ENCODE results near the gene CPLANE2. TPM values are rescaled to one million over a fixed set of nuclear protein-coding genes. Genes with fewer than 3 reads are reported as not detected.
"Not testable (repeated sequence)": the region's sequence is repeated elsewhere in the genome, so short reads cannot be mapped to it uniquely, and the experiment has no call there.

CPLANE2 gene
- total RNA-seq, 2 experiments from 2014 or later: 2.2 to 2.5 TPM

DNA sequence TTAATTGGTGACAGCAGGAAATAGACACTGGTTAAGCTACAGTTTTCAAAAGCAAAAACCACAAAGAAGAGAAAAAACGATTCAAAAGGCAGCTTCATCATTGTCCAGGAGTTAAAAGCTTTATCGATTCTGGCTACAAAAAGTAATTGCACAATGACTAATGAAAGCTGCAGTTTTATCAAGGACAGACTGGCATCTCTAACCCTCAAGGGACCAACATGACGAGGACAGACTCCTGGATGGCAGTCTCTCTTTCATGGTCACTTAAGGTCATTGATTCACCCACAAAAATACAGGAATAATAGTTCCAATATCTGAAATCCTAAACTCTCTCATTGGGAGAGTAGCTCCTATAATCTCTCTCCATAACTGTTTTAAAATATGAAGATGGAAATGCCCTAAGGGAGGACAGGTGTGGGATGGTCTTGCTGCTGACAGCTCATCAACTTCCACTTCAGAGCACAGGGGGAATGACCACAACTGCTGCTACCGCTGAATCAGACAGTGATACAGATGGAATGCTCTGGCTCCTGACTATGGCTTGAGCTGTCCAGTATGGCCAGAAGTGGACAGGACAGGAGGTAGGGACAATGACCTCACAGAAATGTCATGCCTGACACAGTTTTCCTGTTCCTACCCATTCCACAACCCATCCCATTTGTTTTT, 17.4 kb upstream of the CPLANE2 start:
- no peak for DNase-seq
- Mint-ChIP-seq H3K4me1 (peaks cover 20% of the 10 kb centered on the region), H3K36me3 (peaks cover 7% of the 10 kb centered on the region), H3K4me3 (no peak overlapping the region), H3K9me3 (no peaks in the 10 kb centered on the region), H3K27ac (peak overlapping the region; percentile 44), H3K27me3 (no peaks in the 10 kb centered on the region)

DNA sequence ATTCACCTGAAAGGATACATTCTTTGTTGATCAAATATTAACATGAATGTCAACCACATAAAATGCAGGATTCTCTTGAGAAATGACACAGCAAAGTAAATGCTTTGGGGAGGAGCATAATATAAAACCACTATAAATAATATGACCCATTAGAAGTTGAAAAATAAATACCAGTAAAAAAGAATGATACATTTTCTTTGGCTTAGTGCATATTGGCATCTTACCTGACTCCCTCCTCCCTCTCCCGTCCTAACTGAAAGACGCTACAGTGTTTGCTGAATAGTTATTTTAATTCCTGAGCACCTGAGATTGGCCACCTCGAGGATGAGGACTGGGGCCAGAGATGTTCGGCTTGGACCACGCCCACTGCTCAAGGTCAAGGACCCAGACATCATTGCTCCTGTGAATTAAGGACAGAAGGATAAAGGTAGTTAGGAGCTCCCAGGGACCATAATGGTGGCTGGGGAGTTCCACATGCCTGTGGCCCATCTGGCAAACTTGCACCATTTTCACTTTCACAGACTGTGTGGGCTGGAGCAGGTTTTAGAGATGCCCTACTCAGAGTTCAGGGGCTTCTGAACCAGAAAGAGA, 16.4 kb upstream of the CPLANE2 start:
- no peak overlapping the region for H3K27ac Mint-ChIP-seq
- no peaks in the 10 kb centered on the region for H3K9me3 Mint-ChIP-seq
- DNase-seq: no peak
- no peaks in the 10 kb centered on the region for H3K27me3 Mint-ChIP-seq
- peaks cover 29% of the 10 kb centered on the region for H3K4me1 Mint-ChIP-seq
- H3K4me3 Mint-ChIP-seq: no peak overlapping the region
- H3K36me3 Mint-ChIP-seq: peaks cover 7% of the 10 kb centered on the region

DNA sequence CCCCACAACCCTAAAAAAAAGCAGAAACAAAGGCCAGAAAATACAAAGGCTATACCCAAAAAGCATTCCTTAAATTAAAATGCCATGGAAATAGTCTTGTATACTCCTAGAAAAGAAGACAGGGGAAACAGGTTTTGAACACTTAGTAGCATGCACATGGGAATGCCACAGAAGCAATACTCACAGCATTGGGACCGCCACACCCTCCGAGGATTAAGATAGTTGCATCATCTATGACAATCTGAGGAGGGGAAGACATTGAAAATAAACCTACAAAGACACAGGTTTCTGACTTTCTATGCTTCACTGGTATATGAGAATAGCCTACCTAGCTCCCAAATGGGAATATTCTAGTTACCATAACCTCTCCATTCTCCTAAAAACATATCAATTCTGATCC, 15.9 kb upstream of the CPLANE2 start:
- no peak for DNase-seq
- Mint-ChIP-seq H3K27ac (no peak overlapping the region), H3K4me1 (peaks cover 30% of the 10 kb centered on the region), H3K9me3 (no peaks in the 10 kb centered on the region), H3K4me3 (no peak overlapping the region), H3K27me3 (no peaks in the 10 kb centered on the region), H3K36me3 (peaks cover 7% of the 10 kb centered on the region)

DNA sequence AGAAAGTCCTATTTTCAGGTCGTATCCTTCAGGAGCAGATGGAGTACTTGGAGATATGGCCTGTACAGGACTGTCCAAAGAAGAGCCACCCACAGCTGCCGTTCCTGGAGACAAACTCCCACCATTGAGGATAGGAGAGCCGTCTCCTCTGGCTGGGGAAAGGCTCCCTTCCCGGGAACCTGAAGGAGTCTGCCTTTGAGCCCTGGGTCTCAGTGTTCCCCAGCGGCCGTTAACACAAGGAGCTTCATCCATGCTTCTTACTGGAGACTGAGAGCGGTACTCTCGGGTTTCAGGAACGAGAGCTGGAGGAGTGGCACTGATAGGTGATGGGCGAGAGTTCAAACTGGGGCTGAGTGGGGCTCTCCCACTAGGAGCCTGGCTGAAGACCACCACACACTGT, 14.4 kb upstream of the CPLANE2 start:
- Mint-ChIP-seq H3K4me3 (no peak overlapping the region), H3K27me3 (no peaks in the 10 kb centered on the region), H3K4me1 (peaks cover 30% of the 10 kb centered on the region), H3K27ac (no peak overlapping the region), H3K9me3 (no peaks in the 10 kb centered on the region), H3K36me3 (peaks cover 7% of the 10 kb centered on the region)
- no peak for DNase-seq

DNA sequence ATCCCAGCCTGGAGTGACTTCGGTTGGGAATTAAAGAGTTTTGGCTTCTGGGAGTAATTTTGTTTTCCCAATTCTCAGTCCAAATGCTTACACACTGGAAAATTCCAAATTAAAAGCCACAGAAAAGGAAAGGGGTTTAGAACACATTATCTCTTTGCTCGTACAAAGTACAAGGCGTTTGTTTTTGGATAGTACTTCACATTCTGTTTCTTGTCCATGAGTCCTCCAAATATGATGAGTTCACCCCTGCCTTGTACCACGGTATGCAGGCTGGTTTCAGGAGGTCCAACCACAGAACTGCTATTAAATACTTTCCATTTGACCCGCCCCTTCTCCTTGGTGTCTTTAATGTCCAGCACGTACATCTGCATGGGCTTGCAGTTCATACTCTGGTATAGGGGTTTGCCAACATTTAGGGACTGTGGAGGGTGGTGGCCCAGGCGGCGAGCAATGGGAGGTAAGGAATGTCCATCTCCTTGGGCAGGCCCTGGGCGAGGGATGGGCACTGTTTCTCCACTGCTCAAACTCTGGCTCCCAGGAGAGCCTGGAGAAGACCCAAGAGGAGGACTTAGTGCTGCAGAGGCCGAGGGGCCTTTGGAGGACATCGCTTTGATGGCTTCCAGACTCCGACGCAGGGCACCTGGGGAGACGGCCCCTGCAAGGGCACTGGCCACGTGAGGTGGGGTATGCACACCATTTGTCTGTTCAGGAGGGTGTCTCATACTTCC, 13.7 kb upstream of the CPLANE2 start:
- Mint-ChIP-seq H3K36me3 (peaks cover 7% of the 10 kb centered on the region), H3K27me3 (no peaks in the 10 kb centered on the region), H3K27ac (no peak overlapping the region), H3K4me3 (no peak overlapping the region), H3K9me3 (no peaks in the 10 kb centered on the region), H3K4me1 (peaks cover 30% of the 10 kb centered on the region)
- no peak for DNase-seq

DNA sequence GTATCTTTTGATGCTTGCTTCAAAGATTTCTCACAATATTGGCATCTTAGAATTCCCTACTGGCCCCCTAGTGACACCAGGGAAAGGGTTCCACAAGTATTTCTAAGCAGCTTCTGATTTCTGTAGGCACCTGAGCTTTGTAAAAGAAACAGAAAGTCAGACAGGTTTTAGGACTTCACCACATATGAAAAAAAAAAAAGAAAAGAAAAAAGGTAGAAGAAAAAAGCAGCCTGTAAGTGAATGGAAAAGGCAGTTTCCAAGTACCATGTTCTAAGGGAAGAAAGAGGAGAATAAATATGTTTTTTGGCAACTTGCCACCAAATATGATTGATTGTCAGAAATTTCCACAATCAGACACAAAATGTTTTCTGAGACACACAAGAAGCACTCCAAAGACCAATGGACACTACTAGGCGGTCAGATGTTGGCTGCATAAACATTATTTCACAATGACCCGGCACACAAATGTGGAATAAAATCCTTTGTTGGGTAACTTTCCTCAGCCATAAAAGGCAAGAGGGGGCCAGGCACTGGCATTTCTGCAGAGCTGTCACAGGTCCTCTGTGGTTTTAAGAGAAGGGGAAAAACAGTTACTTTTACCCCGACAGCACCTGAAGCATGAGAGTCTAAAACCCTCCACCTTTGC, 12.7 kb upstream of the CPLANE2 start:
- peaks cover 7% of the 10 kb centered on the region for H3K36me3 Mint-ChIP-seq
- no peak overlapping the region for H3K4me3 Mint-ChIP-seq

DNA sequence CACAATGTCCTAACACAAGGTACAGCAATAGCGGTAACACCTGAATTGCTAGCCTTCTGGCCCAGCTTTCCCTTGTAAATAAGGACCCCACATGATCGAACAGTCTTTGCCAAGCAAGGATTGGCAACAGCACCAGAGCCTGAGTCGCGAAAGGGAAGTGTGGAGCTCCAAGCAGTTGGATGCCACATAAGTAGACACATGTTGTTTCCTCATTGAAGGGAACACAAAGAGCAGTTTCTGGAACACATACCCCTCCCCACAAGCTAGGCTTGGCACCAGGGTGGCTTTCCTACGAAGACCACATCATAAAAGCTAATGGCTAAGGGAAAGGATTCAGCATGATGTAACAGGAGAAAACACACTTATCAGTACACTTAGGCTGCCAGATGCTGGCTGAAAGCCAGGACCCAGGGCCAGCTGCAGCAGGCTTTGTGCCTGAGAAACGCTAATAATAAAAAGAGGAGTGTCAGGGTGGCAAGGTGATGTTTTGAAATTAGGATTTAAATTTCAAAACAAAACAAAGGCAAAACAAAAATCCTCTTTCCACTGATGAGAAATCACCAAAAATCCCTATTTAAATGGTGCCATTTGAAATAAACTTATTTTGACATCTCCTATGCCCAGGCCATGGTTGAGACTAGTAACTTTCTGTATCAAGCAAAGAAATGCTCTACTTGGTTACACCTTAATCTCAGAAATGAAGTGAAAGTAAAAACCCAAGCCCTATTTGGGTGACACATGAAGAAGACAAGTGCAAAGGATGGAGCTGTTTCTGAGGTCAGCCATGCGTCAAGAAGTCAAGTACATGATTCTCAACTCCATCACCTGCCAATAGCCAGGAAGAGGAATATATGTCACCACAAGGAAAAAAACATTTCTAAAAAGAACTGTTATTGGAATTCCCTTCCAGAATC, 11.9 kb upstream of the CPLANE2 start:
- H3K36me3 Mint-ChIP-seq: peaks cover 7% of the 10 kb centered on the region
- no peaks in the 10 kb centered on the region for H3K9me3 Mint-ChIP-seq
- no peak overlapping the region for H3K4me3 Mint-ChIP-seq
- DNase-seq: no peak
- H3K4me1 Mint-ChIP-seq: peaks cover 29% of the 10 kb centered on the region
- H3K27ac Mint-ChIP-seq: peak overlapping the region; percentile 72
- H3K27me3 Mint-ChIP-seq: no peaks in the 10 kb centered on the region

More for the DNA sequence above, 12.7 kb upstream of the CPLANE2 start:
- Mint-ChIP-seq H3K4me1 (peaks cover 30% of the 10 kb centered on the region), H3K27me3 (no peaks in the 10 kb centered on the region), H3K9me3 (no peaks in the 10 kb centered on the region), H3K27ac (peak overlapping the region; percentile 72)
- no peak for DNase-seq

DNA sequence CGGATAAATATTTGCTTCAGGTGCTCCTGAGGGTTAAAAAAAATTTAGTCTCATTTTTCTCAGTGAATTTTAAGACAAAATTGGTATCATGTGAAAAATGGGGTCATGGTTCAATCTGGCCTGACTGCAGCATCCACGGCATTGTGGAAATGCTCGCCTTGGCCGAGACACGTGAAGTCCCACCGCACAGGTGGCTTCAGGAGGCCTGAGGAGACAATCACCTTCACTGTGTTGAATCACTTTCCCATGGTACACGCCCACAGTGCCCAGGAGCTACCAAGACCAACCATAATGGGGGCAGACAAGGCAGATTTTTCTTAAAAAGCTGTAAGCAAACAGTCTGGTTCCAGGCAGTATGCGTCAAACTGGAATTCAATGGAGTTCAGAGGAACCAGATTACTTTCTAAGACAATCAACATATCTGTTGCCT, 11.0 kb upstream of the CPLANE2 start:
- H3K27ac Mint-ChIP-seq: peak overlapping the region; percentile 74

DNA sequence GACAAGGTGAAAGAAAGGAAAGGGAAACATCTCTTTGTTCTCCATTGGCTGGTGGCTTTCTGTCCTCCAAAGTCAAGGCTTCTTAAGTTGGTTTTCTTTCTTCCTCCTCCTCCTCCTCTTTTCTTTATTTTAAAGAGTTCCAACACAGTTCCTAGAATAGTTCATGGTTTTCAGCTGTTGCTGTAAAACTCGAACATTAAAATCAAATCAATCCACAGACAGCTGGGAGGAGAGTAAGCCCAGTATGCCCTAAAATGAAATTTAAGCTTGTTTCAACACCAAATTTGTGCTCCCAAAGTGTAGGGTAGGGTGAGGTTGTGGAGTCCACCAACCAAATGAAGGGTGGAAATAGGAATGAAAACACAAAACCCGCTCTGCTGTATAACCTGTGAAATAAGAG, 10.5 kb upstream of the CPLANE2 start:
- peaks cover 26% of the 10 kb centered on the region for H3K4me1 Mint-ChIP-seq
- DNase-seq: no peak
- H3K27ac Mint-ChIP-seq: peak overlapping the region; percentile 74
- H3K27me3 Mint-ChIP-seq: no peaks in the 10 kb centered on the region
- no peaks in the 10 kb centered on the region for H3K9me3 Mint-ChIP-seq
- H3K4me3 Mint-ChIP-seq: no peak overlapping the region
- H3K36me3 Mint-ChIP-seq: peaks cover 6% of the 10 kb centered on the region

More for the DNA sequence above, 11.0 kb upstream of the CPLANE2 start:
- H3K36me3 Mint-ChIP-seq: peaks cover 7% of the 10 kb centered on the region
- DNase-seq: no peak
- no peak overlapping the region for H3K4me3 Mint-ChIP-seq
- H3K4me1 Mint-ChIP-seq: peaks cover 26% of the 10 kb centered on the region
- no peaks in the 10 kb centered on the region for H3K27me3 Mint-ChIP-seq
- H3K9me3 Mint-ChIP-seq: no peaks in the 10 kb centered on the region

DNA sequence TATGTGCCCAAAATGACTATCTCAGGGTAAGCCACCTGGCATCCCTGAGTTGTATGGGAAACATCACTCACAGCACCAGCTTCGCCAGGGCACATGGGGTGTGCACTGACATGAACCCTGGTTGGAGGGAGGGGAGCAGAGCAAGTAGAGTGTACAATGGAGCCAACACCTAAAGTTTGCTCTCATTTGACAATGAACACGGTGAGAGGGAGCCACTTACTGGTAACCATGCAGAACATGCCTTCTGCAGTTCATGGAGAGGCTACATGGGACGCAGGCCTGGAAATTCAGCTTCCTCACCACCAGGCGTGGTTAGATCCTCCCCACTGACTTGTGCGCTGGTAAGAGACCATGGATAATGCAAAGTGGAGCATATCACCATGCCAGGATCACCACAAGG, 10.0 kb upstream of the CPLANE2 start:
- Mint-ChIP-seq H3K27ac (peak overlapping the region; percentile 26), H3K4me1 (peaks cover 26% of the 10 kb centered on the region), H3K9me3 (no peaks in the 10 kb centered on the region), H3K4me3 (no peak overlapping the region), H3K27me3 (no peaks in the 10 kb centered on the region), H3K36me3 (peaks cover 3% of the 10 kb centered on the region)
- DNase-seq: no peak

DNA sequence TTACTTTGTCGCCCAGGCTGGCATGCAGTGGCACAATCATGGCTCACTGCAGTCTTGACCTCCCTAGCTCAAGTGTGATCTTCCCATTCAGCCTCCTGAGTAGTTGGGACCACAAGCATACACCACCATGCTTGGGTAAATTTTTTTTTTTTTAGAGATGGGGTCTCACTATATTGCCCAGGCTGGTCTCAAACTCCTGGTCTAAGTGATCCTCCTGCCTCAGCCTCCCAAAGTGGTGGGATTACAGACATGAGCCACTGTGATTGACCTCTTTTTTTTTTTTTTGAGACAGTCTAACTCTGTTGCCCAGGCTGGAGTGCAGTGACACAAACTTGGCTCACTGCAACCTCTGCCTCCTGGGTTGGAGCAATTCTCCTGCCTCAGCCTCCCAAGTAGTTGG, 9.3 kb upstream of the CPLANE2 start:
- not testable (repeated sequence) for H3K36me3 Mint-ChIP-seq, H3K27me3 Mint-ChIP-seq, H3K27ac Mint-ChIP-seq, DNase-seq, H3K9me3 Mint-ChIP-seq, H3K4me3 Mint-ChIP-seq
- peaks cover 26% of the 10 kb centered on the region for H3K4me1 Mint-ChIP-seq

DNA sequence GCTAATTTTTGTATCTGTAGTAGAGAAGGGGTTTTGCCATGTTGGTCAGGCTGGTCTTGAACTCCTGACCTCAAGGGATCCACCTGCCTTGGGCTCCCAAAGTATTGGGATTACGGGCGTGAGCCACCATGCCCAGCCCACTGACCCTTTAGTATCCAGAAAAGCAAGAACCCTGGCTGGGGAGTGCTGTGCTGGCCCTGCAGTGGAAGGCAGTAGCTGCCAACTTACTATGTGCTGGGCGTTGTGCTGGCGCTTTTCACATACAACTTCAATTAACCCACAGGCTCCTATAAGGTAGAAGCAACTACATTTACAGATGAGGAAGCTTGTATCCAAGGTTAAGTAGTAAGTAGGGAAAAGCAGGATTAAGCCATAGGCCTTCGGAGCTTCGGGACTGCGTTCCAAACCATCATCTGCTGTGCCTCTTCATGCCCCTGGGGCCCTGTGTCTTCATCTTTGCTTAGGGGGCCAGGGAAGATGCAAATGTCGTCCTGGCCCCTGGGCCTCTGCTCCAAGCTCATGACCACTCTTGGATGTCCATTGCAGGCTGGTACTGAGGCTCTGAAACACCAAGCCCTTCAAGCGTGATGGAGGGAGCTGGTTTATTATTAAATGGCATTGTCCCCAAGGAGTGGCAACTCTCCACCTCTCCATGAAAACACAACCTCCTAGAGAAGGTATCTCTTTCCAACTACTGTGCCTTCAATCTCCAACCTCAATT, 8.7 kb upstream of the CPLANE2 start:
- H3K4me1 Mint-ChIP-seq: peaks cover 23% of the 10 kb centered on the region
- H3K27ac Mint-ChIP-seq: no peak overlapping the region
- no peak for DNase-seq
- H3K9me3 Mint-ChIP-seq: no peaks in the 10 kb centered on the region
- no peaks in the 10 kb centered on the region for H3K27me3 Mint-ChIP-seq
- H3K36me3 Mint-ChIP-seq: peaks cover 3% of the 10 kb centered on the region
- no peak overlapping the region for H3K4me3 Mint-ChIP-seq

DNA sequence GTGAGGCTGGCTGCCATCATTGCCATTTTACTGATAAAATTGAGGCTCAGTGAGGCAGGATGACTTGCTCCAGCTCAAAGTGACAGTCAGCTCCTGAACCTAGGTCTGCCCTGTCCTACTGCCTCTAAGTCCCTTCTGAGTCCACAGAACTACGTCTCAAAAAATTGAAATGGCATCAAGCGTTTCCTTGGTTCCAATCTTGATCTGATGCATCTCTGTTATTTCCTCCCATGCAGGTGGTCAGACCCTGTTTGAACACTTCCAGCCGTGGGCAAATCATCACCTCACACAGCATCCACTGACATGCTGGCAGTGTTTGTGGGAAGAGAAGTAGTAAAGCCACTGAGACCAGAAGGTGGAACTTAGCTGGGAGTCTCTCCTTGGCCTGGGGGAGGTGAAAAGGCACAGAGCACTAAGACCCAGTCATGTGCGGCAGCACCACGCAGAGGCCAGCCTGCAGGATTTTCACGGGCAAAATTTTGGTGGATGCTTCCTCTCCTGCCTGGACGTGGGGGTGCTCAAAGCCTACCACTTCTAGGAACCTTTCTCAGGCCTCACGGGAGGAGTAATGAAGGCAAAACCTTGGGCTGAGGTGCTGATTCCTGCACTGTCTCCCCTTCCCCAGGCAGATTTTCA, 7.8 kb upstream of the CPLANE2 start:
- no peaks in the 10 kb centered on the region for H3K27me3 Mint-ChIP-seq
- no peaks in the 10 kb centered on the region for H3K9me3 Mint-ChIP-seq
- no peak overlapping the region for H3K27ac Mint-ChIP-seq
- H3K36me3 Mint-ChIP-seq: peaks cover 2% of the 10 kb centered on the region
- no peak overlapping the region for H3K4me3 Mint-ChIP-seq
- DNase-seq: no peak
- H3K4me1 Mint-ChIP-seq: peaks cover 17% of the 10 kb centered on the region
